Testis (tissue), 2 donors: ENCODE measurements around the gene GARIN5B.

Experiments
- POLR2A ChIP-seq: fragments of 450-650 bp; IDR thresholded peaks from one replicate; pipeline ENCODE4 v1.6.1; 2017; ENCODE audit warnings: antibody characterized with exemption, mild to moderate bottlenecking, moderate library complexity
- TF ChIP-seq, protein P1 (sequence below), 3 experiments: fragments of 450-650 bp in 2 of 3; fragments of 200-600 bp in 1 of 3; sonication (generic) in 1 of 3; IDR thresholded peaks; one replicate each; pipeline ENCODE4 v1.5.1; 2016 to 2019; ENCODE audit warnings: antibody characterized with exemption in 3 of 3, mild to moderate bottlenecking in 2 of 3, moderate library complexity in 1 of 3

DNA sequence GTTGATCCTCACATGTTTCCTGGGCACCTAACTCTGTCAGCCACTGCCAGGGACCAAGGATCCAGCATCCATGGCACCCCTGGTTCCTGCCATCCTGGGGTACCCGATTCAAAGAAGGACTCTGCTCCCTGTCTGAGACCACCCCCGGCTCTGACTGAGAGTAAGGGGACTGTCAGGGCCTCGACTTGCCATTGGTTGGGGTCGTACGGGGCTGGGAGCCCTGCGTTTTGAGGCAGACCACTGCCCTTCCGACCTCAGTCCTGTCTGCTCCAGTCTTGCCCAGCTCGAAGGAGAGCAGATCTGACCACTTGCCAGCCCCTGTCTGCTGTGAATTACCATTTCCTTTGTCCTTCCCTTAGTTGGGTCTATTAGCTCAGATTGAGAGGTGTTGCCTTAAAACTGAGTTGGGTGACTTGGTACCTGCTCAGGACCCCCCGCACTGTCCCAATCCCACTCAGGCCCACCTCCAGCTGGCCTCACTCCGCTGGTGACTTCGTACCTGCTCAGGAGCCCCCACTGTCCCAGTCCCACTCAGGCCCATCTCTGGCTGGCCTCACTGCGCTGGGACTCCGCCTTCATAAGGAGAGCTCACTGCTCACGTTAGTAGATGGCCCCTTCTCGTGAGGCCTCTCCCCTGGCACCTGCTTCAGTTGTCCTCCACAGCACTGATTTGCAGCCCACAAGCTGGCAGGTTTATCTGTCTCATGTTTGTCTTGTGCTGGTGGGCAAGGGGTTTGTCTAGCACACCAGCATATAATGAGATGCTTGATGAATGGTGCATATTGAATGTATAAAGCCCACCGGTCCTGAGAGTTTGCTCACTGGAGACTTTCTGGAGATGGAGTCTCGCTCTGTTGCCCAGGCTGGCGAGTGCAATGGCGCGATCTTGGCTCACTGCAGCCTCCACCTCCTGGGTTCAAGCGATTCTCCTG is 26.6 kb upstream of the GARIN5B start:
- no peak for TF ChIP-seq POLR2A
- TF ChIP-seq, protein P1, sequence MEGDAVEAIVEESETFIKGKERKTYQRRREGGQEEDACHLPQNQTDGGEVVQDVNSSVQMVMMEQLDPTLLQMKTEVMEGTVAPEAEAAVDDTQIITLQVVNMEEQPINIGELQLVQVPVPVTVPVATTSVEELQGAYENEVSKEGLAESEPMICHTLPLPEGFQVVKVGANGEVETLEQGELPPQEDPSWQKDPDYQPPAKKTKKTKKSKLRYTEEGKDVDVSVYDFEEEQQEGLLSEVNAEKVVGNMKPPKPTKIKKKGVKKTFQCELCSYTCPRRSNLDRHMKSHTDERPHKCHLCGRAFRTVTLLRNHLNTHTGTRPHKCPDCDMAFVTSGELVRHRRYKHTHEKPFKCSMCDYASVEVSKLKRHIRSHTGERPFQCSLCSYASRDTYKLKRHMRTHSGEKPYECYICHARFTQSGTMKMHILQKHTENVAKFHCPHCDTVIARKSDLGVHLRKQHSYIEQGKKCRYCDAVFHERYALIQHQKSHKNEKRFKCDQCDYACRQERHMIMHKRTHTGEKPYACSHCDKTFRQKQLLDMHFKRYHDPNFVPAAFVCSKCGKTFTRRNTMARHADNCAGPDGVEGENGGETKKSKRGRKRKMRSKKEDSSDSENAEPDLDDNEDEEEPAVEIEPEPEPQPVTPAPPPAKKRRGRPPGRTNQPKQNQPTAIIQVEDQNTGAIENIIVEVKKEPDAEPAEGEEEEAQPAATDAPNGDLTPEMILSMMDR (IDR thresholded peaks at IDR 0.05), result no peak
